UCSD-AML1 (cell line): ENCODE measurements around the gene BPIFB3.
"Not testable (repeated sequence)": the region's sequence is repeated elsewhere in the genome, so short reads cannot be mapped to it uniquely, and the experiment has no call there.

Source experiments
- DNase-seq: peaks from one replicate; lab custom pipeline; 2025; ENCODE audit not compliant: unreplicated experiment; lab: John Stamatoyannopoulos, UW

The BPIFB3 gene

DNA sequence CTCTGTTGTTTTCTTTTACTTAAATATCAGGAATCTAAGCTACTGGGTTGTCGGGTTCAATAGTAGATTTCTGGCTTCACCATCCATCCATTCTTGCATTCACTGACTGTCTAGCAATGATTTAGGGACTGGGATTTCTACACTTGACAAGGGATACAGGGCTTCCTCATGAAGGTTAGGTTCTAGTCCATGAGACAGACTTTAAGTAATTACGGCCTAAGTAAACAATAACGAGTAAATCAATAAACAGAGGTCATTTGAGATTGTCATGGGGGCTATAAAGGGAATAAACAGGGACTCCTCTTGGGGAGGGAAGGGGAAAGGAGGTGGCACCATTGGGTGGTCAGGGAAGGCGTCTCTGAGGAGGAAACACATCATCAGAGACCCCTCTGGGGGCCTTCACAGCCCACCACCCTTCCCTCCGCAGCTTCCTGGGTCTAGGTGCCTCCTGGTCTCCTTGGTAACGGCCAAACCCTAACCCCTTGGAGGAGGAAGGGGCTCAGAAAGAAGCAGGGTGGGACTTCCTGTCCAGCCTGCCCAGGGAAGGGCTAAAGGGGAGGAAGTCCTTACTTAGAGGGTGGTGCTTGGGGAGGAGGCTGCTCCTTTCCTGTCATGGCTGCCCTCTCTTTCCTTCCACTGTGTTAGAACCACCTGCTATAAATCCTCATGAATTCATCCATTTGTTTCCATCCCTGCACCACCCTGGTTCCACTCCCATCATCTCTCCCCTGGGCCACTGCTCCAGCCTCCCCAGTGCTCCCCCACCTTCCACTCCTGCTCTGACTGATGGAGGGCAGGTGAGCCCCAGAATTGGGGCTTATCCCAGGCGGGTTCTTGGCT lies 59.1 kb downstream of the BPIFB3 start:
- no peak for DNase-seq

DNA sequence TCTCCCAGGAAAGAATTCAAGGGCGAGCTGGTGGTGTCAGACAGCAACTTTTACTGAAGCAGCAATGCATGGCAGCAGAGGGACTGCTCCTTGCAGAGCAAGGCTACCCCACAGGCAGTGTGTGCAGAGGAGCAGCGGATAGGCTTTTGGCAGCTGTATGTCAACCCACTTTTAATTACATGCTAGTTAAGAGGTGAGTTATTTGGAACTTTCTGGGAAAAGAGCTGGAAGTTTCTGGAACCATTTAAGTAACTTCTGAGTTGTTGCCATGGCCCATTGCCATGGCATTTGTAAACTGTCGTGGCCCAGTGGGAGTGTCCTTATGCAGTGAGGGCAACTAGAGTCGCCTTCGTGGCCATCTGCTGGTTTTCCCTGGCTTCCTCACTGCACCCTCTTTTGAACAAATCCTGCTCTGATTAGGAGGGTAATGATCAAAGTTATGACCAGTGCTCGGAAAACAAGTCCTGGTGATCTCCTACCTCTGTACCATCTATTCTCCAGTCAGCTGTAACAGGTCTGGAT lies 59.7 kb downstream of the BPIFB3 start:
- DNase-seq = no peak

GRCh38 chr20:33115501-33115900 lies 61.8 kb downstream of the BPIFB3 start:
- DNase-seq = not testable (repeated sequence)

DNA sequence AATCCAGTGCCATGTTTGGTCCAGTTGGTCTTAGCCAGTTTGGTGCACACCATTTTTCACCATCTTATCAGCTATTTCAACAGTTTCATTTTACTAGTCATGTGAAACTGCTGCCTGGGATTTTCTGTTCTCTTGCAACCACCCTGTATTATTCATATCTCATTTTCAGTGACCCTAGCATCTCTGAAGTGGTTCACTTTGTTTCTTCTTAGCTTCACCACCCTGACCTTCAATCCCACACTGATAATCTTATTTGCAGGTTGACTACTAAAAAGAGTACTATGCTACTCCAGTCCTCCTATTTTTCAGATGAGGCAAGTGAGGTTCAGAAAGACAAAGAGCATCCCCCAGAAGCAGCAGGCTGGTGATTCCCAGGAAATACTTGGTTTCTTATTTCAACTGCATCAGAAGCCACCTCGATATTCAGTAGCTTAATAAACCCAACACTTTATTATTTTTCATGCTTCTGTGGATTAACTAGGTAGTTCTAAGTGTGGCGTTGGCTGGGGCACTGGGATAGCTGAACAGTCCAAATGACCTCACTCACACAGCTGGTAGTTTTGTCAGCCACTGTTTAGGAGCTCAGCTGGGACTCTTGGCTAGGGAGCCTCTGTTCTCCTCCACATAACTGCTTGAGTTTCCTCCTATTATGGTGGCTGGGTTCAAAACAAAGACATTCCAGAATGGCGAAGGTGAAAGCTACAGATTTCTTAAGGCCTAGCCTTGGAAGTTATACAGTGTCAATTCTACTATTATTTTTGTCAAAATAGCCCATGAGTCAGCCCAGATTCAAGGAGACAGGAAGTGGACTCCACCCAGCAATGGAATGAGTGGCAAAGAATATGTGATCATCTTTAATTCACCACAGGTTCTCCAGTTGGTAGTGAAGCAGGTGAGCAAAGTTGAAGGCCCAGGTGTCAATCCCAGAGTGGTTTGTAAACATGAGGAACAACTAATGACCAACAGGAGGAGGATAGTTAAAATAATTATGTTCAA lies 66.3 kb downstream of the BPIFB3 start:
- no peak for DNase-seq

DNA sequence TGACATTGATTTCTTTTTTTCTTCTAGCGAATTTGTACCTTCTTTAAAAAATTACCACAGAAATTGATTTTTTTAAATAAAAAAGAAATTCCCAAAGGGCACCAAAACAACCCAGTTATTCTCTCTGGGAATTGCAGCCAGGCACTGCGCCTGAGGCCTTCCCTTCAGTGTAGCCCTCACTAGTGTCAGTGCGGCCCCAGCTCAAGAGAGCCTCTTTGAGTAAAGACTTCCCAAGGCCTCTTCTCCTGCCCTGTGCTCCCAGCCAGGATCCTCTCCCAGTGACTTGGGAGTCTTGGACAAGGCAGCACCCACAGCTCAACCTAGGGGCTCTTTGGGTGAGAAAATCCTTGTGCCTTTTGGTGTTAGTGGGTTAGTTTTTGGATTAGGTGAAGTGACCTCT lies 67.2 kb downstream of the BPIFB3 start:
- DNase-seq = no peak

GRCh38 chr20:33122297-33122696 lies 68.6 kb downstream of the BPIFB3 start:
- DNase-seq = not testable (repeated sequence)
